HEK293 (cell line): Measurements from ENCODE around the gene TMEM218.
A peak's percentile ranks its signal among the peaks of the same experiment; 100 is the strongest.

Experiments used
- CTCF ChIA-PET: fragments of 350-600 bp; formaldehyde crosslinking; extraction: SDS; loops from one replicate; lab custom pipeline; 2021; ENCODE audit warnings: antibody characterized with exemption; lab: Yijun Ruan, JAX
- POLR2A ChIA-PET: fragments of 300-600 bp; formaldehyde crosslinking; extraction: SDS; loops from one replicate; lab custom pipeline; 2020; ENCODE audit warnings: antibody characterized with exemption, inconsistent platforms; lab: Yijun Ruan, JAX
- H3K27ac ChIP-seq: fragments of 200-500 bp; sonication (Bioruptor generic); 2 replicates; pipeline ENCODE4 v1.5.1; 2014; ENCODE audit warnings: low read depth, low read length, control low read depth, inconsistent platforms; ENCODE audit errors: extremely low read depth
- H3K36me3 ChIP-seq, 2 experiments: fragments of 200-500 bp in 1 of 2; sonication (Bioruptor generic) in 1 of 2; 1 replicate in 1 of 2; 2 replicates in 1 of 2; pipeline ENCODE4 v1.5.1; 2014 to 2017; ENCODE audit warnings: inconsistent platforms in 2 of 2, low read length in 2 of 2; ENCODE audit not compliant: control insufficient read depth in 2 of 2, insufficient read depth in 1 of 2
- H3K4me1 ChIP-seq: fragments of 200-500 bp; sonication (Bioruptor generic); 2 replicates; pipeline ENCODE4 v1.5.1; 2014; ENCODE audit warnings: mild to moderate bottlenecking, low read length, inconsistent platforms; ENCODE audit not compliant: control insufficient read depth, insufficient read depth
- H3K4me3 ChIP-seq: 2 replicates; pipeline ENCODE4 v1.5.1; 2011; ENCODE audit warnings: low read depth, mild to moderate bottlenecking, control low read depth, low read length, moderate library complexity
- H3K9me3 ChIP-seq: fragments of 200-500 bp; sonication (Bioruptor generic); 2 replicates; pipeline ENCODE4 v1.5.1; 2014; ENCODE audit warnings: low read depth, low read length, inconsistent platforms; ENCODE audit not compliant: control insufficient read depth, insufficient read depth
- IKZF3 ChIP-seq: fragments of 450-650 bp; IDR thresholded peaks from 2 replicates; pipeline ENCODE4 v1.5.0; 2018; ENCODE audit warnings: missing biosample characterization, mild to moderate bottlenecking, missing genetic modification characterization, moderate library complexity
- KLF9 ChIP-seq: fragments of 450-650 bp; formaldehyde crosslinking; IDR thresholded peaks from 2 replicates; pipeline ENCODE4 v1.5.1; 2016; ENCODE audit warnings: missing biosample characterization, missing genetic modification characterization, low read depth
- OSR2 ChIP-seq: fragments of 450-650 bp; formaldehyde crosslinking; IDR thresholded peaks from 2 replicates; pipeline ENCODE4 v1.5.1; 2016; ENCODE audit warnings: missing biosample characterization, missing genetic modification characterization
- PRDM1 ChIP-seq: fragments of 450-650 bp; formaldehyde crosslinking; IDR thresholded peaks from 2 replicates; pipeline ENCODE4; 2016; ENCODE audit warnings: missing biosample characterization, missing genetic modification characterization
- SETDB1 ChIP-seq: IDR thresholded peaks from one replicate; pipeline ENCODE4 v1.6.1; 2017; ENCODE audit warnings: mild to moderate bottlenecking, low read length, moderate library complexity, mixed read lengths; ENCODE audit not compliant: insufficient read length
- SP2 ChIP-seq: fragments of 450-650 bp; formaldehyde crosslinking; IDR thresholded peaks from 2 replicates; pipeline ENCODE4 v1.5.1; 2016; ENCODE audit warnings: missing biosample characterization, missing genetic modification characterization
- SP3 ChIP-seq: fragments of 450-650 bp; formaldehyde crosslinking; IDR thresholded peaks from 2 replicates; pipeline ENCODE4 v1.5.1; 2016; ENCODE audit warnings: missing biosample characterization, missing genetic modification characterization
- TRIM28 ChIP-seq: IDR thresholded peaks from 2 replicates; pipeline ENCODE4 v1.6.1; 2011; ENCODE audit warnings: low read length, control low read depth, borderline replicate concordance
- ZBTB21 ChIP-seq: fragments of 450-650 bp; formaldehyde crosslinking; IDR thresholded peaks from 2 replicates; pipeline ENCODE4 v1.5.1; 2017; ENCODE audit warnings: missing biosample characterization, missing genetic modification characterization
- ZFHX2 ChIP-seq: fragments of 450-650 bp; formaldehyde crosslinking; conservative IDR thresholded peaks from 2 replicates; pipeline ENCODE4 v1.5.1; 2016; ENCODE audit warnings: missing biosample characterization, missing genetic modification characterization
- ZNF202 ChIP-seq: fragments of 450-650 bp; formaldehyde crosslinking; IDR thresholded peaks from 2 replicates; pipeline ENCODE4 v1.5.1; 2016; ENCODE audit warnings: missing biosample characterization, missing genetic modification characterization, borderline replicate concordance
- ZNF214 ChIP-seq: fragments of 450-650 bp; formaldehyde crosslinking; IDR thresholded peaks from 2 replicates; pipeline ENCODE4 v1.5.1; 2017; ENCODE audit warnings: missing biosample characterization, mild to moderate bottlenecking, missing genetic modification characterization, borderline replicate concordance
- ZNF394 ChIP-seq: fragments of 450-650 bp; formaldehyde crosslinking; IDR thresholded peaks from 2 replicates; pipeline ENCODE4 v1.5.1; 2016; ENCODE audit warnings: missing biosample characterization, missing genetic modification characterization, mild to moderate bottlenecking, moderate library complexity, borderline replicate concordance
- ZNF426 ChIP-seq: fragments of 450-650 bp; formaldehyde crosslinking; IDR thresholded peaks from 2 replicates; pipeline ENCODE4 v1.5.1; 2017; ENCODE audit warnings: missing biosample characterization, missing genetic modification characterization, mild to moderate bottlenecking, inconsistent platforms, moderate library complexity
- ZNF501 ChIP-seq: fragments of 450-650 bp; formaldehyde crosslinking; IDR thresholded peaks from 2 replicates; pipeline ENCODE4 v1.5.1; 2016; ENCODE audit warnings: missing biosample characterization, missing genetic modification characterization
- ZNF555 ChIP-seq: fragments of 450-650 bp; formaldehyde crosslinking; conservative IDR thresholded peaks from 2 replicates; pipeline ENCODE4 v1.5.1; 2017; ENCODE audit warnings: missing biosample characterization, mild to moderate bottlenecking, missing genetic modification characterization, inconsistent platforms
- ZNF560 ChIP-seq: fragments of 450-650 bp; formaldehyde crosslinking; IDR thresholded peaks from 2 replicates; pipeline ENCODE4 v1.5.1; 2017; ENCODE audit warnings: missing biosample characterization, missing genetic modification characterization, borderline replicate concordance
- ZNF596 ChIP-seq: fragments of 450-650 bp; IDR thresholded peaks from 2 replicates; pipeline ENCODE4 v1.5.0; 2018; ENCODE audit warnings: missing biosample characterization, mild to moderate bottlenecking, missing genetic modification characterization, moderate library complexity
- ZNF600 ChIP-seq: fragments of 450-650 bp; formaldehyde crosslinking; IDR thresholded peaks from 2 replicates; pipeline ENCODE4 v1.5.1; 2016; ENCODE audit warnings: missing biosample characterization, missing genetic modification characterization
- ZNF610 ChIP-seq: fragments of 450-650 bp; formaldehyde crosslinking; IDR thresholded peaks from 2 replicates; pipeline ENCODE4 v1.5.1; 2016; ENCODE audit warnings: missing biosample characterization, missing genetic modification characterization, borderline replicate concordance
- ZNF624 ChIP-seq: fragments of 450-650 bp; formaldehyde crosslinking; IDR thresholded peaks from 2 replicates; pipeline ENCODE4 v1.5.1; 2017; ENCODE audit warnings: missing biosample characterization, missing genetic modification characterization
- ZNF654 ChIP-seq: fragments of 450-650 bp; formaldehyde crosslinking; IDR thresholded peaks from 2 replicates; pipeline ENCODE4 v1.5.1; 2016; ENCODE audit warnings: low read depth, missing biosample characterization, missing genetic modification characterization
- ZNF658 ChIP-seq: fragments of 450-650 bp; formaldehyde crosslinking; IDR thresholded peaks from 2 replicates; pipeline ENCODE4; 2016; ENCODE audit warnings: missing biosample characterization, missing genetic modification characterization
- ZNF660 ChIP-seq: fragments of 450-650 bp; IDR thresholded peaks from 2 replicates; pipeline ENCODE4 v1.5.1; 2018; ENCODE audit warnings: missing biosample characterization, mild to moderate bottlenecking, missing genetic modification characterization
- ZNF76 ChIP-seq: fragments of 450-650 bp; formaldehyde crosslinking; IDR thresholded peaks from 2 replicates; pipeline ENCODE4; 2016; ENCODE audit warnings: low read depth, missing biosample characterization, missing genetic modification characterization, borderline replicate concordance
- ZSCAN4 ChIP-seq: fragments of 450-650 bp; formaldehyde crosslinking; IDR thresholded peaks from 2 replicates; pipeline ENCODE4 v1.5.1; 2017; ENCODE audit warnings: missing biosample characterization, missing genetic modification characterization
- TF ChIP-seq, protein P1 (sequence below): fragments of 450-650 bp; formaldehyde crosslinking; IDR thresholded peaks from 2 replicates; pipeline ENCODE4 v1.5.1; 2017; ENCODE audit warnings: missing biosample characterization, missing genetic modification characterization
- TF ChIP-seq, protein P2 (sequence below): fragments of 450-650 bp; formaldehyde crosslinking; IDR thresholded peaks from 2 replicates; pipeline ENCODE4 v1.5.1; 2016; ENCODE audit warnings: missing biosample characterization, missing genetic modification characterization

The TMEM218 gene

GRCh38 chr11:125124618-125124992 lies 13.2 kb upstream of the TMEM218 start (continued):
- no peak for TF ChIP-seq ZNF214 (tag by site-specific recombination)
- no peak for TF ChIP-seq ZNF501 (tag by site-specific recombination)
- TF ChIP-seq ZNF76 (tag by site-specific recombination): no peak
- no peak for TF ChIP-seq ZNF600 (tag by site-specific recombination)
- no peak for TF ChIP-seq ZNF654
- TF ChIP-seq ZNF394 (tag by site-specific recombination): no peak
- no peak for TF ChIP-seq ZSCAN4 (tag by site-specific recombination)
- no peak for TF ChIP-seq ZBTB21 (tag by site-specific recombination)
- no peak for TF ChIP-seq ZNF658 (tag by site-specific recombination)
- TF ChIP-seq ZFHX2 (tag by site-specific recombination): no peak
- TF ChIP-seq PRDM1 (tag by site-specific recombination): no peak
- TF ChIP-seq ZNF624 (tag by site-specific recombination): no peak
- no peak for TF ChIP-seq SETDB1
- TF ChIP-seq, protein P1, sequence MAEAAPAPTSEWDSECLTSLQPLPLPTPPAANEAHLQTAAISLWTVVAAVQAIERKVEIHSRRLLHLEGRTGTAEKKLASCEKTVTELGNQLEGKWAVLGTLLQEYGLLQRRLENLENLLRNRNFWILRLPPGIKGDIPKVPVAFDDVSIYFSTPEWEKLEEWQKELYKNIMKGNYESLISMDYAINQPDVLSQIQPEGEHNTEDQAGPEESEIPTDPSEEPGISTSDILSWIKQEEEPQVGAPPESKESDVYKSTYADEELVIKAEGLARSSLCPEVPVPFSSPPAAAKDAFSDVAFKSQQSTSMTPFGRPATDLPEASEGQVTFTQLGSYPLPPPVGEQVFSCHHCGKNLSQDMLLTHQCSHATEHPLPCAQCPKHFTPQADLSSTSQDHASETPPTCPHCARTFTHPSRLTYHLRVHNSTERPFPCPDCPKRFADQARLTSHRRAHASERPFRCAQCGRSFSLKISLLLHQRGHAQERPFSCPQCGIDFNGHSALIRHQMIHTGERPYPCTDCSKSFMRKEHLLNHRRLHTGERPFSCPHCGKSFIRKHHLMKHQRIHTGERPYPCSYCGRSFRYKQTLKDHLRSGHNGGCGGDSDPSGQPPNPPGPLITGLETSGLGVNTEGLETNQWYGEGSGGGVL (tag by site-specific recombination): no peak

GRCh38 chr11:125123947-125124617 lies 12.7 kb upstream of the TMEM218 start:
- no peak overlapping the region for H3K27ac ChIP-seq
- CTCF ChIA-PET: interaction anchor here (0.6 to 2.0 kb wide), 11 partner anchors 8 to 330 kb away, joined by 3 to 13 read pairs (median 4); partner anchors contain the start of gene TMEM218
- POLR2A ChIA-PET: no interaction called here

More at GRCh38 chr11:125123947-125124617, 12.7 kb upstream of the TMEM218 start:
- TF ChIP-seq ZNF660 (tag by site-specific recombination) (no peak), SP3 (no peak), ZNF560 (tag by site-specific recombination) (no peak), IKZF3 (no peak), ZNF596 (tag by site-specific recombination) (no peak), SETDB1 (peak; percentile 72), ZNF426 (no peak), SP2 (peak; percentile 24; the same call in 1 of the 2 replicates), TRIM28 (no peak), KLF9 (tag by site-specific recombination) (no peak), ZFHX2 (tag by site-specific recombination) (no peak), ZNF202 (no peak), ZNF610 (tag by site-specific recombination) (no peak), OSR2 (tag by site-specific recombination) (no peak), ZNF555 (tag by site-specific recombination) (no peak)
- TF ChIP-seq, protein P2, sequence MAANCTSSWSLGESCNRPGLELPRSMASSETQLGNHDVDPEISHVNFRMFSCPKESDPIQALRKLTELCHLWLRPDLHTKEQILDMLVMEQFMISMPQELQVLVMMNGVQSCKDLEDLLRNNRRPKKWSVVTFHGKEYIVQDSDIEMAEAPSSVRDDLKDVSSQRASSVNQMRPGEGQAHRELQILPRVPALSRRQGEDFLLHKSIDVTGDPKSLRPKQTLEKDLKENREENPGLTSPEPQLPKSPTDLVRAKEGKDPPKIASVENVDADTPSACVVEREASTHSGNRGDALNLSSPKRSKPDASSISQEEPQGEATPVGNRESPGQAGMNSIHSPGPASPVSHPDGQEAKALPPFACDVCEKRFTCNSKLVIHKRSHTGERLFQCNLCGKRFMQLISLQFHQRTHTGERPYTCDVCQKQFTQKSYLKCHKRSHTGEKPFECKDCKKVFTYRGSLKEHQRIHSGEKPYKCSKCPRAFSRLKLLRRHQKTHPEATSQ (tag by site-specific recombination): no peak
- no peaks in the 10 kb centered on the region for H3K4me1 ChIP-seq
- no peaks in the 10 kb centered on the region for H3K36me3 ChIP-seq
- H3K9me3 ChIP-seq: no peaks in the 10 kb centered on the region
- H3K4me3 ChIP-seq: no peak overlapping the region
